Measurements from ENCODE around the gene SELENOK.

The SELENOK gene

GRCh38 chr3:53842436-53843194 is 49.0 kb downstream of the SELENOK start:
- no peak for DNase-seq (ENCODE audit: low spot score)
- no peak overlapping the region for H3K27ac ChIP-seq
- TF ChIP-seq, protein P1, sequence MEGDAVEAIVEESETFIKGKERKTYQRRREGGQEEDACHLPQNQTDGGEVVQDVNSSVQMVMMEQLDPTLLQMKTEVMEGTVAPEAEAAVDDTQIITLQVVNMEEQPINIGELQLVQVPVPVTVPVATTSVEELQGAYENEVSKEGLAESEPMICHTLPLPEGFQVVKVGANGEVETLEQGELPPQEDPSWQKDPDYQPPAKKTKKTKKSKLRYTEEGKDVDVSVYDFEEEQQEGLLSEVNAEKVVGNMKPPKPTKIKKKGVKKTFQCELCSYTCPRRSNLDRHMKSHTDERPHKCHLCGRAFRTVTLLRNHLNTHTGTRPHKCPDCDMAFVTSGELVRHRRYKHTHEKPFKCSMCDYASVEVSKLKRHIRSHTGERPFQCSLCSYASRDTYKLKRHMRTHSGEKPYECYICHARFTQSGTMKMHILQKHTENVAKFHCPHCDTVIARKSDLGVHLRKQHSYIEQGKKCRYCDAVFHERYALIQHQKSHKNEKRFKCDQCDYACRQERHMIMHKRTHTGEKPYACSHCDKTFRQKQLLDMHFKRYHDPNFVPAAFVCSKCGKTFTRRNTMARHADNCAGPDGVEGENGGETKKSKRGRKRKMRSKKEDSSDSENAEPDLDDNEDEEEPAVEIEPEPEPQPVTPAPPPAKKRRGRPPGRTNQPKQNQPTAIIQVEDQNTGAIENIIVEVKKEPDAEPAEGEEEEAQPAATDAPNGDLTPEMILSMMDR (IDR thresholded peaks at IDR 0.05): no peak
- no peak overlapping the region for H3K4me3 ChIP-seq

DNA sequence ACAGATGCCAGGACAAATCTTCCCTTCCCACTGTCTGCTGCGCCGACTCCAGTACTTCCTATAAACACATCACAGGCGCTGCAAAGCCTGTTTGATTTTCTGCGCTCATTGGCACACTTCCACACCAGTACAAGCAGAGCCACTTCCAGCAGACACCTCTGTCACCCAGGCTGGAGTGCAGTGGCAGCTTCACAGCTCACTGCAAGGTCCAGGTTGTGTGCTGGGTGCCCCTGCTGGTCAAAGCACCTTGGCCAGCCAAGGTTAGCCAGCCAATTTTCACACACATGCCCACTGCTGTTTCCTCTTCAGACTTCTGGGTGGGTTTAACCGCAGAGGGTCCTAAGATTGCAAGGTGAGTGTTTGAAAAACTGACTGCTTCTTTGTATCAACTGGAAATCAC is 50.4 kb downstream of the SELENOK start:
- DNase-seq (ENCODE audit: low spot score): no peak
- H3K27ac ChIP-seq: no peak overlapping the region
- no peak overlapping the region for H3K4me3 ChIP-seq
- TF ChIP-seq, protein P1 (IDR thresholded peaks at IDR 0.05): no peak

DNA sequence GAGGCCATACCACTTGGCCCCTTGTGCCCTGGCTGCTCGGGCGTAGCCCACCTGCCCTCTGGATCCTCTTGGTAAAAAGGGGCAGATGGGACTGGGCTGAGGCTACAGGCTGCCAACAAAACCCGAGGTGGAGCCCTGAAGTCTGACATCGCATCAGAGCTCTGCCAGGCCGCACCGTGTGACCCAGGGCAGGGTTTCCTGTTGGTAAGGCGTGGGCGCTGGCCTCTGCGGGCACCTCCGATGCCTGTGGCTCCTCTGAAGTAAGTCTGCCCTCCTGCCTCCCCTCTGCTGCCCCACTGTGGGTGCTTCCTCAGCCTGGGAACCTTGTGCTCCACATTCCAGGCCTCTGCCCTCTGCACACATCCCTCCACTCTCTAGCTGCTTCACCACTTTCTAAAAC is 54.3 kb downstream of the SELENOK start:
- DNase-seq (ENCODE audit: low spot score): no peak
- H3K4me3 ChIP-seq: no peak overlapping the region
- H3K27ac ChIP-seq: no peak overlapping the region
- TF ChIP-seq, protein P1 (IDR thresholded peaks at IDR 0.05): no peak

- TF ChIP-seq, protein P1 (IDR thresholded peaks at IDR 0.05): no peak
- DNase-seq (ENCODE audit: low spot score): no peak
- Histone ChIP-seq H3K27ac (no peak overlapping the region), H3K4me3 (no peak overlapping the region)
These were observed 55.4 kb downstream of the SELENOK start for GRCh38 chr3:53836084-53836872.

- H3K27ac ChIP-seq: no peak overlapping the region
- H3K4me3 ChIP-seq: no peak overlapping the region
- TF ChIP-seq, protein P1 (IDR thresholded peaks at IDR 0.05): no peak
- DNase-seq (ENCODE audit: low spot score): no peak
These were observed 56.4 kb downstream of the SELENOK start for GRCh38 chr3:53835257-53835656.

DNA sequence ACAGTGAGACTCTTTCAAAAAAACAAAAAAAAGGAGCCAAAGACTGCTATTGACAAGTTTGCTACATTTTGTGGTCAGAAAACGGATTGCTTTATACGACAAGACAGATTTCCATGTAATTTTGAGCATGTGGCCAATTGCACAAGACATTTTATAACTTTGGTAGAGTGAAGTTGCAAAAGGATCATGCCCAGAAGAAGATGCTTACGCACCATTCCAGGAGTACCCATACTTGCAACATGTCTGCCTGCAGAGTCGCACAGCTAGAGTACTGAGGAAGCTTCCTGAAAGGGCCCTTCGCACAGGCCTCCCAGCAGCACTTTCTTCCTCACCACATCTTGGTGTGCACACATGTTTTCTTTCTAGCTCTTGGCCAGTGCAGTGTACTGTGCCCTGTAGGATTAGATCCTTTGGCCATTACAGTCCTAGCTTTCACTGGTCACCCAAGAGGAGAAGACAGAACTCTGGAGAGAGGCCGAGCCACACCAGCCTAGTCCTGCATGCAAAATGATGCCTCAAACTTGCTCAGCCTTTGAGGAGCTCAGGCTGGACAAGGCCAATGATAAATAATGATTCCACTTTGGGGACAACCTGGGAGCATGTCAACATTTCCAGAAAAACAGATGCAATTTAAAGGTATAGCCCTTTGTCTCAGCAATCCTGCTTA is 57.1 kb downstream of the SELENOK start:
- TF ChIP-seq, protein P1 (IDR thresholded peaks at IDR 0.05): no peak

More for the DNA sequence above, 57.1 kb downstream of the SELENOK start:
- H3K27ac ChIP-seq: no peak overlapping the region
- H3K4me3 ChIP-seq: no peak overlapping the region
- no peak for DNase-seq (ENCODE audit: low spot score)

Measured in coronary artery (tissue), 2 donors.